GM12874 (cell line): ENCODE data around the gene MAGI3.

ENCODE experiments used
- TF ChIP-seq, protein P1 (sequence below): IDR thresholded peaks from 2 replicates; pipeline ENCODE4 v1.5.1; 2011; ENCODE audit warnings: low read depth, mild to moderate bottlenecking, control low read depth, low read length, moderate library complexity; ENCODE audit not compliant: insufficient read depth

MAGI3 gene

DNA sequence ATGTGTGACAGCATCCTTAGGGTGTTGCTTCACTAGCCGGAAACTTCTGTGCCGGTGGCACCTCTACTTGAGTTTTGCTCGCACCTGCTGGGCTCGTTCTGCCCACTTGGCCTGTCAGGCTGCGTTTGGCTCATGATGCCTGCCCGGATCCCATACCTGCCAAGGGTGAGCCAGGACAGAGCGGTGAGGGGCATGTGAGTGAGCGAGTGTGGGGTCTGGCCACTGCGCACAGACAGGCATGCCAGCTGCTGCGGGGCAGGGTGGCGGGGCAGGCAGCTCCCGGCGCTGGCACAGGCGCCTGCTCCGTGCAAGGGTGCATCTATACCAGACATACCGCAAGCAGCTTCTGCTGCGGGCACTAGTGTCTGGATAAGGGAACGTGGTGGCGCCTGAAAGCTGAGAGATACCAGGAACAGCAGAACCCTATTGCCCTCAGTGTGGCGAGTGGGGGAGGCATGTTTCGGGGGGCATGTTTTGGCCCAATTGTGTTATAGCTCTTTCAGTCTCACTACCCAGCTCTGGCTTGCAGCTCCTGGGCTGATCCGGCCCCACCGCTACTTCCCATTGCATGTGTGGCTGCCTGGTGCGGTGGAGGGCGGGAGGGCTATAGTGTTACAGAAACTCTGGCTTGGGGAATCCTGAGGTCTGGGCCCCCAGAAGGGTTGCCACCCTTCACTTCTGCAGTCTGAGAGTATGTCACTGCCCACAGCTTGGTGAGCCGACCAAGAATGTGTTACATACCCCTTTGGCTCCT is 32.2 kb downstream of the MAGI3 start:
- TF ChIP-seq, protein P1, sequence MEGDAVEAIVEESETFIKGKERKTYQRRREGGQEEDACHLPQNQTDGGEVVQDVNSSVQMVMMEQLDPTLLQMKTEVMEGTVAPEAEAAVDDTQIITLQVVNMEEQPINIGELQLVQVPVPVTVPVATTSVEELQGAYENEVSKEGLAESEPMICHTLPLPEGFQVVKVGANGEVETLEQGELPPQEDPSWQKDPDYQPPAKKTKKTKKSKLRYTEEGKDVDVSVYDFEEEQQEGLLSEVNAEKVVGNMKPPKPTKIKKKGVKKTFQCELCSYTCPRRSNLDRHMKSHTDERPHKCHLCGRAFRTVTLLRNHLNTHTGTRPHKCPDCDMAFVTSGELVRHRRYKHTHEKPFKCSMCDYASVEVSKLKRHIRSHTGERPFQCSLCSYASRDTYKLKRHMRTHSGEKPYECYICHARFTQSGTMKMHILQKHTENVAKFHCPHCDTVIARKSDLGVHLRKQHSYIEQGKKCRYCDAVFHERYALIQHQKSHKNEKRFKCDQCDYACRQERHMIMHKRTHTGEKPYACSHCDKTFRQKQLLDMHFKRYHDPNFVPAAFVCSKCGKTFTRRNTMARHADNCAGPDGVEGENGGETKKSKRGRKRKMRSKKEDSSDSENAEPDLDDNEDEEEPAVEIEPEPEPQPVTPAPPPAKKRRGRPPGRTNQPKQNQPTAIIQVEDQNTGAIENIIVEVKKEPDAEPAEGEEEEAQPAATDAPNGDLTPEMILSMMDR, result no peak

DNA sequence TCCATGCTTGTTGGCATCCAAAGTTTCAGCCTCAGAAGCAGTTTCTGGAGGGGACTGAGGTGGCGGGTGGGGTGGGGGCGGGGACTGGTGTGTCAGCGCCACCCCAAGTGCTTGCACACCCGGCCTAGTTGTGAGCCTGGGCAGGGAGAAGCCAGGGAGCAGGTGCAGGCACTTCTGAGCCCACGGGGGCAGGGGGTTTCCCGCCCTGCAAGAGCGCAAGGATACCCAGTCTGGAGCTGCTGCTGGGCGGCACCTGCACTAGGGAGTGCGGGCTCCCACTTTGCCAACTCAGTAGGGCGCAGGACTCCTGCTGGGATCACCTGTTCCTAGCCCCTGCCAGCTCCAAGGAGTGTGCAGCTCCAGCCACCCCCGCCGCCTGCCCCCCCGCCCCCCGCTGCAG is 33.5 kb downstream of the MAGI3 start:
- TF ChIP-seq, protein P1, result no peak

DNA sequence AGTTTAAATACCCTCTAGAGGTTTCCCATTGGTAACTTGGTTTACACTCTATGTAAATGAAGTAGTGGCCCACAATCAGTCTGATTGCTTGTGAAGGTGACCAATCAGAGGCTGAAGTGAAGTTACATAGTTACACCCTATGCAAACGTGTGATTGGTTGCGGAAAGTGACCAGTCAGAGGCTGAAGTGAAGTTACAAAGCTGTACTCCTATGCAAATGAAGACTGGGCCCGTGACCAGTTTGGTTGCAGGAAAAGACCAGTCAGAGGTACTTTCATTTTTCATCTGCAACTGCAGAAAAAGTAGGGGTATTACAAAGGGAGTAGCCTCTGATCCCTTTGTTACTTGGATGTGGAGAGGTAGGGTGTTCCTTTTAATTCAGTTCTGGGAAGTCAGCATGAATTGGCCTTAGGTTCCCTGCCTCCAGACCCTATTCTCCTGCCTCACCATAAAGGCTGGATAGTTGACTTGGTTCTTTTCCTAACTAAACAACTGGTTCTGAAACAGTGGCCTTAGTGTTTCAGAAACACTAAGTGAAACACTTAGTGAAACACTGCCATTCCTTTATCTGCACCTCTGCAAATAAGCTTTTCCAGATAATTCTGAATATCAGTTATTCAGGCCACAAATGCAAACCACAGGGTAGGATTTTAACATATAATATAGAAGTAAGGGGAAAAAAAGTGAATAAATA is 39.3 kb downstream of the MAGI3 start:
- TF ChIP-seq, protein P1, result no peak

DNA sequence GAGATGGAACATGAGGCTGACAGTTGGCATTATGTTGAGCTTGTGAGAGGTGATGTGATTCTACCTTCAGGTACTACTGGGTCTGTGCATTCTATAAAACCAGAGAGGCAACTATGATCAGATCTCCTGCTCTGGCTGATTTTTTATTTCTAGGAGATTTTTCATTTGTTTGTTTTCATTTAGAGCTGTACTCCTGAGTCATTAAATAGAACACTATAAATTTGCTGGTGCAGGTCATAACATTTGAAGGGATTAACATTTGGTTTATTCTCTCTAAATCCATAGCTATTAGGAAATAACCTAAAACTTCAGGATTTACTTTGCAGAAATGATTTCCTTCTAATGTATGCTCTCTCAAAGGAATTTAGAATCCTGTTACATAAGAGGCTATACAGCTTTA is 42.9 kb downstream of the MAGI3 start:
- TF ChIP-seq, protein P1, result no peak

DNA sequence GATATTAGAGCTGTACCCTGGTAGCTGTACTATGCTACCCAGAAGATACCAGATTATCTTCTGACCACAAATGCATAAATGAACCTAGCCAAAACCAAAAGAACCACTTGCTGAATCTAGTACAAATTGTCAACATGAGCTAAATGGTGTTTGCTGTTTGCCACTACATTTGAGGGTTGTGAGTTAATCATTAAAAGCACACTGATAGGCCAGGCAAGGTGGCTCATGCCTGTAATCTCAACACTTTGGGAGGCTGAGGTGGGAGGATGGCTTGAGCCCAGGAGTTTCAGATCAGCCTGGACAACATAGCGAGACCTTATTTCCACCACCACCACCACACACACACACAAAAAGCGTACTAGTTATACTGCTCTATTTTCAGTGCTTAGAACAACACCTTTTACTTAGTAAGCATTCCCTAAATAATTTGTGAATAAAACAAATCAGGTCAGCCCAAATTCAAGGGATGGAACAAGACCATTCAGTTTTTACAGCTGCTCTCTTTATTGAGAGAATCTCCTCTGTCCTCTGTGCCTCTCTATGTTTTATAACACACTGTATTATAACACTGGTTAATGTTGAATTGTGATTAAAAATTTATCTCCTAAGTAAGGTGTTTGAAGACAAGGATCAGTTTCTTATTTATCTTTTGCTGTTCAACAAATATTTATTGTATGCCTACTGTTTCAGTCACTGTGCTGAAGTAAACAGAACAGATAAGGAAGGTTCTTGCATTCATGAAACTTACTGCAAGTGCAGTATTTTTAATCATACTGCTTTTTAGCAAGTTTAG is 44.0 kb downstream of the MAGI3 start:
- TF ChIP-seq, protein P1, result no peak

DNA sequence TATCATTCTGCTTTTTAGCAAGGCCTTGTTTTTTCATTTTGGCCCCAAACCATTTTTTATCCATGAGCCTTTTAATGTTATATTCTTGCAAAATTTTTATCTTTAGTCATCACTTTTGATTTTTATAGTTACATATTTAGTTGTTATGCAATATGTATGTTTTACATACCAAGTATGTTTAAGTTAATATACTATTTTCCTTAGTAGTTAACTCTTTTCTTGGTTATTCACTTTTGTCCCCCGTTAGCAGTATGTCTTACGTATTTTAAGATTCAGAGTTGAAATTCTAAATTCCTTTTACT is 44.5 kb downstream of the MAGI3 start:
- TF ChIP-seq, protein P1, result no peak
